Large intestine (tissue), 3 donors: ENCODE data around the gene ULK4. TPM values are rescaled to one million over a fixed set of nuclear protein-coding genes. Genes with fewer than 3 reads are reported as not detected.
"Not testable (repeated sequence)": the region's sequence is repeated elsewhere in the genome, so short reads cannot be mapped to it uniquely, and the experiment has no call there.

ENCODE experiments used
- DNase-seq, 2 donors: peaks; one replicate each; pipeline versions ENCODE4 v3.0.0 to v3.0.0-alpha.2; 2013
- H3K27ac ChIP-seq: one replicate; pipeline ENCODE4 v1.5.1; 2013; ENCODE audit warnings: low read length
- H3K27me3 ChIP-seq: 2 replicates; pipeline ENCODE4 v1.6.1; 2013; ENCODE audit warnings: low read length; ENCODE audit not compliant: control insufficient read depth, insufficient read depth
- H3K36me3 ChIP-seq: 2 replicates; pipeline ENCODE4 v1.6.1; 2013; ENCODE audit warnings: low read length; ENCODE audit not compliant: control insufficient read depth, insufficient read depth
- H3K4me1 ChIP-seq: one replicate; pipeline ENCODE4 v1.6.1; 2013; ENCODE audit warnings: low read length; ENCODE audit not compliant: control insufficient read depth, insufficient read depth
- H3K4me3 ChIP-seq: one replicate; pipeline ENCODE4 v1.5.1; 2013; ENCODE audit warnings: low read length
- H3K9me3 ChIP-seq: one replicate; pipeline ENCODE4 v1.6.1; 2013; ENCODE audit warnings: mild to moderate bottlenecking, low read depth, low read length, moderate library complexity; ENCODE audit not compliant: control insufficient read depth
- WGBS: methylation state at CpG from one replicate; pipeline ENCODE4 v1.1.5; 2013; ENCODE audit warnings: low lambda C conversion rate; ENCODE audit not compliant: insufficient coverage; 5-methylcytosine and 5-hydroxymethylcytosine counted together
- polyA plus RNA-seq: library from polyadenylated mRNA; unstranded; fragments of 120-200 nt; gene quantifications from one replicate; pipeline ENCODE4 v1.2.1, GENCODE V29; 2013

The ULK4 gene
- polyA plus RNA-seq, 1 donor = 2.1 TPM

GRCh38 chr3:41679374-41679773, 282.5 kb downstream of the ULK4 start:
- no CpG with 5 or more reads among the region's 1 CpG for WGBS
- no peaks in the 10 kb centered on the region for H3K36me3 ChIP-seq
- H3K9me3 ChIP-seq = no peaks in the 10 kb centered on the region
- no peaks in the 10 kb centered on the region for H3K27me3 ChIP-seq
- H3K4me1 ChIP-seq = peaks cover 15% of the 10 kb centered on the region
- DNase-seq = peak in 1 of 2 donors; percentile 16
- no peak overlapping the region for H3K27ac ChIP-seq
- H3K4me3 ChIP-seq = no peak overlapping the region

DNA sequence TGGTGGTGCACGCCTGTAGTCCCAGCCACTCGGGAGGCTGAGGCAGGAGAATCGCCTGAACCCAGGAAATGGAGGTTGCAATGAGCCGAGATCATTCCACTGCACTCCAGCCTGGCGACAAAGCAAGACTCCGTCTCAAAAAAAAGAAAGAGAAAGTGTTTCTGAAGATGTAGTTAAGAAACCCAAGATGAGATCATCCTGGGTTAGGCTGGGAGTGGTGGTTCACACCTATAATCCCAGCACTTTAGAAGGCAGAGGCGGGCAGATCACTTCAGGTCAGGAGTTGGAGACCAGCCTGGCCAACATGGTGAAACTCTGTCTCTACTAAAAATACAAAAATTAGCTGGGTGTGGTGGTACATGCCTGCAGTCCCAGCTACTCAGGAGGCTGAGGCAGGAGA, 286.8 kb downstream of the ULK4 start:
- H3K27me3 ChIP-seq, H3K27ac ChIP-seq, H3K4me1 ChIP-seq, H3K4me3 ChIP-seq, H3K9me3 ChIP-seq, H3K36me3 ChIP-seq, DNase-seq: not testable (repeated sequence)
- WGBS = 100% methylated on average over 1 of the region's 7 CpGs

DNA sequence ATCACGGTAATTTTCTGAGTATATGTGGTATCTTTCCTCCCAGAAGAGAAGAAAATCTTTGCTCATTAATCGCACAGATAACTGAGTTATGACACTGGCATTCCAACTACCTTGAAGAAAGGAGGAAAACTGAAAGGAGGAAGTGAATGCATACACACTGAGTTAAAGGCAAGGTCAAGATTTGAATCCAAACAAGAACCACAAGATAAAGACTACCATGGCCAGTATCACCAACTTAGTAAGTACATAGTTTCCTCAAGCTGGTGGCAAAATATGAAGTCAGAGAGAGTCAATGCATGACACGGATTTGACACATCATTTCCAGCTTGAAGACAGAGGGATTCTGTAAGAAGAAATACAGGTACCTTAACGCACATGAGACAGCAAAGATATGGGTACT, 287.5 kb downstream of the ULK4 start:
- Histone ChIP-seq H3K27ac (no peak overlapping the region), H3K4me1 (no peaks in the 10 kb centered on the region), H3K36me3 (no peaks in the 10 kb centered on the region), H3K27me3 (no peaks in the 10 kb centered on the region), H3K9me3 (no peaks in the 10 kb centered on the region), H3K4me3 (no peak overlapping the region)
- WGBS = 100% methylated on average over 1 of the region's 4 CpGs
- no peak for DNase-seq

GRCh38 chr3:41673650-41674049, 288.3 kb downstream of the ULK4 start:
- H3K27ac ChIP-seq = no peak overlapping the region
- H3K4me3 ChIP-seq = no peak overlapping the region
- H3K9me3 ChIP-seq = no peaks in the 10 kb centered on the region
- no peak for DNase-seq
- no peaks in the 10 kb centered on the region for H3K36me3 ChIP-seq
- H3K27me3 ChIP-seq = no peaks in the 10 kb centered on the region
- WGBS = 79% methylated on average over 2 of the region's 2 CpGs
- H3K4me1 ChIP-seq = no peaks in the 10 kb centered on the region

DNA sequence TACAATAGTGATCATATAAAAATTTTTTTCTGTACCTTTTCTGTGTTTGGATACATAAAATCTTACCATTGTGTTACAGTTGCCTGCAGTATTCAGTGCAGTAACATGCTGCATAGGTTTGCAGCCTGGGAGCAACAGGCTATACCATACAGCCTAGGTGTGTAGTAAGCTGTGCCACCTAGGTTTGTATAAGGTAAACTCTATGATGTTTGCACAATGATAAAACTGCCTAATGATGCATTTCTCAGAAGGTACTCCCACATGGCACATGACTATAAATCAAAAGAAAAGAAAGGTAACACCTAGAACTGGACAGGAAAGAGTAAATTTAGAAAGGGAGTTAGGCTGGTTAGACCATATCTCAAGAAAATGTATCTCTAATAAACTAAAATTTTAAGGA, 293.5 kb downstream of the ULK4 start:
- DNase-seq = peak in 1 of 2 donors; percentile 20
- no peaks in the 10 kb centered on the region for H3K4me1 ChIP-seq
- H3K9me3 ChIP-seq = no peaks in the 10 kb centered on the region

GRCh38 chr3:41662288-41662687, 299.6 kb downstream of the ULK4 start:
- WGBS = no CpG with 5 or more reads among the region's 4 CpGs
- H3K4me1 ChIP-seq = peaks cover 2% of the 10 kb centered on the region
- H3K36me3 ChIP-seq = no peaks in the 10 kb centered on the region
- H3K27me3 ChIP-seq = no peaks in the 10 kb centered on the region
- no peaks in the 10 kb centered on the region for H3K9me3 ChIP-seq
- H3K4me3 ChIP-seq = no peak overlapping the region
- DNase-seq = no peak
- no peak overlapping the region for H3K27ac ChIP-seq

More for the DNA sequence above, 293.5 kb downstream of the ULK4 start:
- Histone ChIP-seq H3K4me3 (no peak overlapping the region), H3K27me3 (no peaks in the 10 kb centered on the region), H3K27ac (no peak overlapping the region), H3K36me3 (no peaks in the 10 kb centered on the region)

DNA sequence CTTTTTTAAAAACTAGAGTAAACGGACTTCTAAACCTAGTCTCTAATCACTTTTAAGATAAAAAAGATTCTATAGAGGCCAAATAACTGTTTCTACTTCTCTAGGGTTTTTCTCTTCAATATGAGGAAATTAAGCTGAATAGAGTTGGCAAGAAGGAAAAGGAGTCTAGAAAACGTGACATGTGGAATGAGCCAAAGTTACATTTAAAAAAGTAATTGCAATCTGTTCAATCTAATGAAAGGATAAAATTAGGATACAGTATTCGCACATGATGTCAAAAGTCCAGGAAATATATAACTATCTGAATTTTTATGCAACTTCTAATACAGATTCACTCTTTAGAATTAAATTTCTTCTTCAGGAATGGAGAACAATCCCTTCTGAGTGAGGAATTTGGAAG, 300.1 kb downstream of the ULK4 start:
- no peak overlapping the region for H3K27ac ChIP-seq
- WGBS = 94% methylated on average over 3 of the region's 3 CpGs
- no peaks in the 10 kb centered on the region for H3K27me3 ChIP-seq
- H3K36me3 ChIP-seq = no peaks in the 10 kb centered on the region
- no peaks in the 10 kb centered on the region for H3K9me3 ChIP-seq
- H3K4me3 ChIP-seq = no peak overlapping the region
- no peak for DNase-seq
- H3K4me1 ChIP-seq = peaks cover 2% of the 10 kb centered on the region

DNA sequence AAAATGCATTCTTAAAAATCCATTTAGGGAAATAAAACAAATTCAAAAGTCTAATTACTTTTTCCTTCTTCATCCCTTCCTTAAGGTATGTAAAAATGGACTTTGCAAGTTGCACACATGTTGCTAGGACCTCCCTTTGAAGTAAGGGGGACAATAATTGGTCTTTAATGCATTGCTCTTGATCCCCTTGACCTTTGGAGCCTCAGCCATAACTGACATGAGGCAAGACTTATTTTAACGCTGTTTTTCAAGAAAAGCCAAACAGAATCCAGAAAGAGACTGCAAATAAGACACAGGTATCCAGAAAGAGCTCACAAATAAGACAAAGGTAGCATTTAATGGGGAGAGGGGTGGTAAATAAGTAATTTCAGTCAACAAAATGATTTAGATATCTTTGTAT, 301.4 kb downstream of the ULK4 start:
- no peaks in the 10 kb centered on the region for H3K9me3 ChIP-seq
- H3K27me3 ChIP-seq = no peaks in the 10 kb centered on the region
- no peak for DNase-seq
- no peak overlapping the region for H3K4me3 ChIP-seq
- no peak overlapping the region for H3K27ac ChIP-seq
- H3K36me3 ChIP-seq = no peaks in the 10 kb centered on the region
- WGBS = no CpG with 5 or more reads among the region's 1 CpG
- peaks cover 2% of the 10 kb centered on the region for H3K4me1 ChIP-seq

- DNase-seq = no peak
- H3K27ac ChIP-seq = no peak overlapping the region
- peaks cover 6% of the 10 kb centered on the region for H3K9me3 ChIP-seq
- H3K36me3 ChIP-seq = no peaks in the 10 kb centered on the region
- WGBS = no CpG with 5 or more reads among the region's 2 CpGs
- no peaks in the 10 kb centered on the region for H3K4me1 ChIP-seq
- H3K4me3 ChIP-seq = no peak overlapping the region
- no peaks in the 10 kb centered on the region for H3K27me3 ChIP-seq
Measured at GRCh38 chr3:41653571-41654239, 308.2 kb downstream of the ULK4 start.

- DNase-seq = no peak
- Histone ChIP-seq H3K9me3 (peaks cover 6% of the 10 kb centered on the region), H3K4me3 (no peak overlapping the region), H3K4me1 (no peaks in the 10 kb centered on the region), H3K27me3 (no peaks in the 10 kb centered on the region), H3K36me3 (no peaks in the 10 kb centered on the region), H3K27ac (no peak overlapping the region)
- WGBS = 100% methylated on average over 1 of the region's 3 CpGs
Measured at GRCh38 chr3:41652931-41653330, 309.0 kb downstream of the ULK4 start.

- H3K36me3 ChIP-seq = no peaks in the 10 kb centered on the region
- no peak overlapping the region for H3K27ac ChIP-seq
- H3K27me3 ChIP-seq = no peaks in the 10 kb centered on the region
- H3K4me1 ChIP-seq = no peaks in the 10 kb centered on the region
- WGBS = no CpG with 5 or more reads among the region's 4 CpGs
- no peak for DNase-seq
- H3K9me3 ChIP-seq = peaks cover 6% of the 10 kb centered on the region
- no peak overlapping the region for H3K4me3 ChIP-seq
Measured at GRCh38 chr3:41652506-41652905, 309.4 kb downstream of the ULK4 start.
